Measurements from ENCODE around the gene COG3. TPM values are rescaled to one million over a fixed set of nuclear protein-coding genes. Genes with fewer than 3 reads are reported as not detected.

The COG3 gene
- total and polyA plus RNA-seq, 2 donors (not counting 3 experiments of a cell fraction or from before 2014, with no cell fraction given): 18.9 to 27.0 TPM

- no peaks in the 10 kb centered on the region for H3K27me3 ChIP-seq (ENCODE audit: control insufficient read depth in 2 of 2, insufficient read depth in 2 of 2, low read length in 2 of 2)
- intact Hi-C loops (cut with micrococcal nuclease) (no loop called here), dilution Hi-C loops (cut with MboI; ENCODE audit: extremely low pct_ligation_motif_present, low sequenced_read_pairs) (no loop called here)
- POLR2A ChIA-PET: no interaction called here
- no peaks in the 10 kb centered on the region for H3K9me1 ChIP-seq (replicated peaks; ENCODE audit: control insufficient read depth, extremely low read depth, insufficient read depth, low read length)
- CTCF ChIA-PET: no interaction called here
- no peaks in the 10 kb centered on the region for H3K4me1 ChIP-seq (ENCODE audit: control insufficient read depth, extremely low read depth, insufficient read depth, low read length)
- no peaks in the 10 kb centered on the region for H3K9me3 ChIP-seq (replicated peaks; ENCODE audit: control insufficient read depth, insufficient read depth, low read length)
- no peaks in the 10 kb centered on the region for H4K20me1 ChIP-seq (replicated peaks; ENCODE audit: control insufficient read depth, extremely low read depth, insufficient read depth, low read length)
- no peak overlapping the region for H3K27ac ChIP-seq (ENCODE audit: insufficient read depth, low read depth, low read length)
- H3K4me2 ChIP-seq (ENCODE audit: insufficient read depth, low read length): no peak overlapping the region
- H3K79me2 ChIP-seq (ENCODE audit: control insufficient read depth, insufficient read depth, low read length): no peaks in the 10 kb centered on the region
- FAIRE-seq (no peak), DNase-seq (ENCODE audit: low read depth, low spot score) (no peak)
- peaks cover under 1 to 1% of the 10 kb centered on the region in 2 experiments for H3K36me3 ChIP-seq (ENCODE audit: control insufficient read depth in 2 of 2, extremely low read depth in 1 of 2, insufficient read depth in 2 of 2, low read length in 2 of 2)
- no peak overlapping the region for H3K9ac ChIP-seq (replicated peaks; ENCODE audit: extremely low read depth, insufficient read depth, low read length)
- no peak overlapping the region for H2AFZ ChIP-seq (ENCODE audit: low read depth, low read length)
- BruUV-seq (replicated peaks): no TSS peak
- no peak overlapping the region for H3K4me3 ChIP-seq (replicated peaks in 1 of 3; ENCODE audit: insufficient read depth in 1 of 3, low read depth in 1 of 3, low read length in 3 of 3)
- TF ChIP-seq FOS (IDR thresholded peaks at IDR 0.05; ENCODE audit: borderline replicate concordance, insufficient read depth, low read length): no peak
- TF ChIP-seq, protein P1, sequence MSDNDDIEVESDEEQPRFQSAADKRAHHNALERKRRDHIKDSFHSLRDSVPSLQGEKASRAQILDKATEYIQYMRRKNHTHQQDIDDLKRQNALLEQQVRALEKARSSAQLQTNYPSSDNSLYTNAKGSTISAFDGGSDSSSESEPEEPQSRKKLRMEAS (IDR thresholded peaks at IDR 0.05; ENCODE audit: insufficient read depth, insufficient read length): no peak
- no peak for TF ChIP-seq POLR2AphosphoS5 (IDR thresholded peaks at IDR 0.05; ENCODE audit: insufficient read depth, low read depth, low read length)
- no peak for TF ChIP-seq POLR2A (IDR thresholded peaks at IDR 0.05; ENCODE audit: low read depth, low read length)
- no peak for TF ChIP-seq MYC (IDR thresholded peaks at IDR 0.05; ENCODE audit: low read depth, low read length)
- no peak for TF ChIP-seq EZH2 (IDR thresholded peaks at IDR 0.05; ENCODE audit: borderline replicate concordance, low read depth, low read length, severe bottlenecking)
- TF ChIP-seq JUN (IDR thresholded peaks at IDR 0.05; ENCODE audit: borderline replicate concordance, insufficient read depth, insufficient read length, low read depth): no peak
- TF ChIP-seq CTCF (IDR thresholded peaks at IDR 0.05; ENCODE audit: extremely low read depth in 1 of 2, insufficient read depth in 1 of 2, low read depth in 1 of 2, low read length in 2 of 2): no peak
- no peak for TF ChIP-seq GATA2 (IDR thresholded peaks at IDR 0.05; ENCODE audit: insufficient read depth, insufficient read length, low read depth, low read length)
Observed at GRCh38 chr13:45540864-45541263, 76.1 kb downstream of the COG3 start.
